Posterior cingulate gyrus (tissue), 11 donors: ENCODE data around the gene MPL.

Experiments
- DNase-seq, 10 donors: peaks; one replicate each; pipeline versions ENCODE4 v3.0.0 to v3.0.0-alpha.2; 2020 to 2021; ENCODE audit warnings: mixed read lengths in 3 of 10
- intact Hi-C: fragments of 100-400 bp; cut with DNase I; formaldehyde crosslinking; loops from one replicate; pipeline ENCODE4 v1.15.1; 2023

The MPL gene

GRCh38 chr1:43349594-43350306 is 12.1 kb downstream of the MPL start:
- intact Hi-C loops = no loop called here

GRCh38 chr1:43350976-43351375 is 13.4 kb downstream of the MPL start:
- intact Hi-C loops = no loop called here
- DNase-seq = no peak

More at GRCh38 chr1:43349594-43350306, 12.1 kb downstream of the MPL start:
- DNase-seq = peak in 1 of 10 donors; percentile 16

- intact Hi-C loops = no loop called here
- DNase-seq = no peak
These were observed 14.1 kb downstream of the MPL start for GRCh38 chr1:43351421-43352350.

- no peak for DNase-seq
- intact Hi-C loops = no loop called here
These were observed 14.7 kb downstream of the MPL start for GRCh38 chr1:43352351-43352705.

GRCh38 chr1:43352881-43353280 is 15.3 kb downstream of the MPL start:
- intact Hi-C loops = no loop called here

GRCh38 chr1:43354471-43354870 is 16.9 kb downstream of the MPL start:
- intact Hi-C loops = no loop called here

More at GRCh38 chr1:43352881-43353280, 15.3 kb downstream of the MPL start:
- DNase-seq = no peak

GRCh38 chr1:43354936-43355335 is 17.3 kb downstream of the MPL start:
- intact Hi-C loops = loop anchor here (5.0 kb wide), 1 partner anchor 58 kb away; no protein-coding TSS in a partner anchor
- no peak for DNase-seq

More at GRCh38 chr1:43354471-43354870, 16.9 kb downstream of the MPL start:
- no peak for DNase-seq

- no peak for DNase-seq
- intact Hi-C loops = loop anchor here (2.0 to 5.0 kb wide), 2 partner anchors 60 to 118 kb away; no protein-coding TSS in a partner anchor
These were observed 19.6 kb downstream of the MPL start for GRCh38 chr1:43357251-43357650.

- intact Hi-C loops = loop anchor here (5.0 kb wide), 1 partner anchor 61 kb away; no protein-coding TSS in a partner anchor
- peak in 2 of 10 donors; percentile 21 to 32 for DNase-seq
These were observed 20.6 kb downstream of the MPL start for GRCh38 chr1:43358121-43358745.

GRCh38 chr1:43358746-43359693 is 21.4 kb downstream of the MPL start, which contains the start of gene CDC20:
CDC20 (plus strand) TSS chr1:43358981; CDS start chr1:43359216, 235 bp downstream.
- intact Hi-C loops = loop anchor here (5.0 kb wide), 1 partner anchor 62 kb away; no protein-coding TSS in a partner anchor

GRCh38 chr1:43359696-43360095 is 22.1 kb downstream of the MPL start:
- no peak for DNase-seq
- intact Hi-C loops = loop anchor here (5.0 kb wide), 1 partner anchor 62 kb away; no protein-coding TSS in a partner anchor

More at GRCh38 chr1:43358746-43359693, 21.4 kb downstream of the MPL start, which contains the start of gene CDC20:
- peak; percentile 95 to 100 (median 98) for DNase-seq

- intact Hi-C loops = no loop called here
- DNase-seq = no peak
These were observed 23.0 kb downstream of the MPL start for GRCh38 chr1:43360616-43361015.

GRCh38 chr1:43363283-43363934 is 25.8 kb downstream of the MPL start:
- intact Hi-C loops = no loop called here
- no peak for DNase-seq

- DNase-seq = no peak
- intact Hi-C loops = no loop called here
These were observed 26.4 kb downstream of the MPL start for GRCh38 chr1:43363935-43364525.

- intact Hi-C loops = no loop called here
- DNase-seq = no peak
These were observed 28.1 kb downstream of the MPL start for GRCh38 chr1:43365678-43366077.

- DNase-seq = no peak
- intact Hi-C loops = no loop called here
These were observed 28.6 kb downstream of the MPL start for GRCh38 chr1:43366179-43366578.

- DNase-seq = no peak
- intact Hi-C loops = no loop called here
These were observed 29.0 kb downstream of the MPL start for GRCh38 chr1:43366601-43367025.
